OCI-LY7 (cell line): Measurements from ENCODE around the gene BEAN1.

ENCODE experiments used
- EZH2phosphoT487 ChIP-seq: fragments of 200-600 bp; sonication (generic); IDR thresholded peaks from 2 replicates; pipeline ENCODE4 v1.6.1; 2018; ENCODE audit warnings: low read depth, borderline replicate concordance, mild to moderate bottlenecking, mixed run types, antibody characterized with exemption, low read length, moderate library complexity, mixed read lengths
- TF ChIP-seq, protein P1 (sequence below): fragments of 200-600 bp; sonication (generic); conservative IDR thresholded peaks from 2 replicates; pipeline ENCODE4 v1.5.1; 2014; ENCODE audit warnings: mild to moderate bottlenecking, antibody characterized with exemption, low read length, moderate library complexity, mixed read lengths

DNA sequence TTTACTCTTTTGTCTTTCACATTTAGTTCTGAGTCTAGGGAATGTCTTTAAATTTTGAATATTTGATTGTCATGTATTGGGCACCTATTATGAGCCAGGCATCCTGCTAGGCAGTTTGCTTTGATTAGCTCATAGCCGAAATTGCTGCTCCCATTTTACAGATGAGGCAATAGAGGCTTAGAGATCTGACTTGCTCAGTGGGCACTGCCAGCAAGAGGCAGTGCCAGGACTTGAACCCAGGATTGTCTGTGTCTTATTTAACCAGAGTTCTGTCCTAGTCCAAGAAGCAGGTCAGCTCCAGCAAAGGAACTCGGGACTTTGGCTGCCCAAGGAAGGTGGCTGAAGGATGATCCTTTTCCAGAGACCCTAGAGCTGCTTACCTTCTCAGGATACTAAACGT lies 24.5 kb downstream of the BEAN1 start:
- TF ChIP-seq, protein P1, sequence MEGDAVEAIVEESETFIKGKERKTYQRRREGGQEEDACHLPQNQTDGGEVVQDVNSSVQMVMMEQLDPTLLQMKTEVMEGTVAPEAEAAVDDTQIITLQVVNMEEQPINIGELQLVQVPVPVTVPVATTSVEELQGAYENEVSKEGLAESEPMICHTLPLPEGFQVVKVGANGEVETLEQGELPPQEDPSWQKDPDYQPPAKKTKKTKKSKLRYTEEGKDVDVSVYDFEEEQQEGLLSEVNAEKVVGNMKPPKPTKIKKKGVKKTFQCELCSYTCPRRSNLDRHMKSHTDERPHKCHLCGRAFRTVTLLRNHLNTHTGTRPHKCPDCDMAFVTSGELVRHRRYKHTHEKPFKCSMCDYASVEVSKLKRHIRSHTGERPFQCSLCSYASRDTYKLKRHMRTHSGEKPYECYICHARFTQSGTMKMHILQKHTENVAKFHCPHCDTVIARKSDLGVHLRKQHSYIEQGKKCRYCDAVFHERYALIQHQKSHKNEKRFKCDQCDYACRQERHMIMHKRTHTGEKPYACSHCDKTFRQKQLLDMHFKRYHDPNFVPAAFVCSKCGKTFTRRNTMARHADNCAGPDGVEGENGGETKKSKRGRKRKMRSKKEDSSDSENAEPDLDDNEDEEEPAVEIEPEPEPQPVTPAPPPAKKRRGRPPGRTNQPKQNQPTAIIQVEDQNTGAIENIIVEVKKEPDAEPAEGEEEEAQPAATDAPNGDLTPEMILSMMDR = no peak
- TF ChIP-seq EZH2phosphoT487 = no peak
